ENCODE results near the gene TMEM115.

Gene TMEM115

GRCh38 chr3:50338965-50339364 is 20.4 kb downstream of the TMEM115 start:
- no peak for ATAC-seq
- TF ChIP-seq RARB (CRISPR knock-in tag; IDR thresholded peaks at IDR 0.05), result no peak
- TF ChIP-seq TSHZ2 (CRISPR knock-in tag; IDR thresholded peaks at IDR 0.05), result no peak
- TF ChIP-seq ZNF565 (CRISPR knock-in tag; conservative IDR thresholded peaks at IDR 0.05; ENCODE audit: low read depth), result no peak
- TF ChIP-seq PPARA (CRISPR knock-in tag; IDR thresholded peaks at IDR 0.05; ENCODE audit: borderline replicate concordance), result no peak

GRCh38 chr3:50337175-50337861 is 22.0 kb downstream of the TMEM115 start:
- ATAC-seq, result peak; percentile 93
- TF ChIP-seq ISL1 (CRISPR knock-in tag; IDR thresholded peaks at IDR 0.05) (no peak), TCF4 (CRISPR knock-in tag; IDR thresholded peaks at IDR 0.05; ENCODE audit: borderline replicate concordance) (no peak), GLIS3 (CRISPR knock-in tag; IDR thresholded peaks at IDR 0.05) (no peak), CREB5 (CRISPR knock-in tag; IDR thresholded peaks at IDR 0.05; ENCODE audit: low read depth) (no peak), TSHZ2 (CRISPR knock-in tag; IDR thresholded peaks at IDR 0.05) (no peak)

GRCh38 chr3:50336452-50337174 is 22.7 kb downstream of the TMEM115 start:
- ATAC-seq, result peak; percentile 11
- no peak for TF ChIP-seq ZNF8 (CRISPR knock-in tag; IDR thresholded peaks at IDR 0.05)
- TF ChIP-seq ISL1 (CRISPR knock-in tag; IDR thresholded peaks at IDR 0.05), result no peak
- TF ChIP-seq PPARA (CRISPR knock-in tag; IDR thresholded peaks at IDR 0.05; ENCODE audit: borderline replicate concordance), result no peak
- TF ChIP-seq SNAI2 (CRISPR knock-in tag; IDR thresholded peaks at IDR 0.05), result no peak
- no peak for TF ChIP-seq TOX (CRISPR knock-in tag; IDR thresholded peaks at IDR 0.05; ENCODE audit: borderline replicate concordance)
- no peak for TF ChIP-seq CSRNP3 (CRISPR knock-in tag; IDR thresholded peaks at IDR 0.05)
- TF ChIP-seq ZNF565 (CRISPR knock-in tag; conservative IDR thresholded peaks at IDR 0.05; ENCODE audit: low read depth), result no peak
- no peak for TF ChIP-seq POU6F1 (CRISPR knock-in tag; IDR thresholded peaks at IDR 0.05; ENCODE audit: borderline replicate concordance, low read depth)
- no peak for TF ChIP-seq BACH2 (CRISPR knock-in tag; IDR thresholded peaks at IDR 0.05; ENCODE audit: borderline replicate concordance)
- TF ChIP-seq ZFP3 (CRISPR knock-in tag; IDR thresholded peaks at IDR 0.05), result no peak
- TF ChIP-seq TSHZ2 (CRISPR knock-in tag; IDR thresholded peaks at IDR 0.05), result no peak
- no peak for TF ChIP-seq PATZ1 (CRISPR knock-in tag; IDR thresholded peaks at IDR 0.05; ENCODE audit: borderline replicate concordance)
- TF ChIP-seq RARB (CRISPR knock-in tag; IDR thresholded peaks at IDR 0.05), result no peak
- no peak for TF ChIP-seq CSDC2 (CRISPR knock-in tag; IDR thresholded peaks at IDR 0.05)

Measured in SK-N-SH treated with all-trans-retinoic acid at 6 μM for 48 hours (cell line).